Activated CD4-positive, CD25-positive, alpha-beta regulatory T cell (primary cell): Measurements from ENCODE around the gene SPATA22.
"Not testable (repeated sequence)": the region's sequence is repeated elsewhere in the genome, so short reads cannot be mapped to it uniquely, and the experiment has no call there.

Experiments used
- DNase-seq, 4 experiments: peaks; one replicate each; lab custom pipeline; 2025; lab: John Stamatoyannopoulos, UW

Gene SPATA22

DNA sequence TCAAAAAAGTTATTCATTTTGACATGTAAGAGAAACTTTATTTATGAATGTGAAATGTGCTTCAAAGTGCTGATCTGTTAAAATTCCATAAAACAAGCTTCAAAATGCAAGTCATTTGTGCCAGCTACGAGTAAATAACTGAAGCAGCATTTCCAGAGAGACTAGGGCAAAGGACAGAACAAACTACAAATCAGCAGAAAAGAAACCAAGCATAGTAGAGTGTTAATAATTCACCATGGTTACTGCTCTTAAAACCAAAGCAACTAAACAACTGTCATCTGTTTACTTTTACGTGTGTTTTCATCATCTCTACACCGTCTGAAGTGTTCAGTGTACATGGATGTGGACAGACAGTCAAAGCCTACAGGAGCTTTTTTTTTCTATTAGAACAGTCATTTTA is 2.6 kb upstream of the SPATA22 start:
- DNase-seq, result no peak

DNA sequence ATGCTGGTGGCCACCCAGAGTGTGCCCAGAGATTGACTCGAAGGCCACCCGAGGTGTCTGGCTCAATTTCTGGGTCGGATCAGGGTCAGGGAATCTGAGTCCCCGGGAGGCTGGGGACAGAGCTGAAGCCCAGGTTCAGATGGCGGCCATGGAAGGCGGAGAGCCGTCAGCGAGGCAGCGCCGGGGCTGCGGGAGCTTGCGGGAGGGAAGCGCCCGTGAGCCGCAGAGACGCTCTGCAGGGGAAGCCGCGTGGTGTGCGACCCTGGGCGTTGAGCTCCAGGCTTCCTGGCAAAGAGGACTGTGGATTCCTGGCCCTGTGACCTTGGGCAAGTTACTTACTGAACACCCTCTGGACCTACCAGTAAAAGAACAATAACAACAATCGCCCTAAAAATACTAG is 518 bp upstream of the SPATA22 start:
- DNase-seq, result no peak

DNA sequence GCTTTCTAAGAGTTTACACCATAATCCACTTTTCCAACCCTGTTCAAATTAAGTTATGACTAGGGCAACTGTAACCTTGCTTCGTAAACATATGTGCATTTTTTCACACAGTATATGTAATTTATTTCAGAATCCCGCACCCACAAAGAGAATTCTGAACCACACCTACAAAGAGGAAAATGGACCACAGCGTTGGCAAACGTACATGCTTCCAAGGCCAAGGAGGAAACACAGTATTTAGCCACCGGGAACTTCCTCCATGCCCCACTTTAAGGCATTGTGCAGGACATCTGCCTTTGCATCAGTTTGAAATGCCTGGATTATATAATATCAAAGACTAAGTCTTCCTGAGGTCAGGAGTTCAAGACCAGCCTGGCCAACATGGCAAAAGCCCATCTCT is 2.1 kb downstream of the SPATA22 start:
- no peak for DNase-seq

DNA sequence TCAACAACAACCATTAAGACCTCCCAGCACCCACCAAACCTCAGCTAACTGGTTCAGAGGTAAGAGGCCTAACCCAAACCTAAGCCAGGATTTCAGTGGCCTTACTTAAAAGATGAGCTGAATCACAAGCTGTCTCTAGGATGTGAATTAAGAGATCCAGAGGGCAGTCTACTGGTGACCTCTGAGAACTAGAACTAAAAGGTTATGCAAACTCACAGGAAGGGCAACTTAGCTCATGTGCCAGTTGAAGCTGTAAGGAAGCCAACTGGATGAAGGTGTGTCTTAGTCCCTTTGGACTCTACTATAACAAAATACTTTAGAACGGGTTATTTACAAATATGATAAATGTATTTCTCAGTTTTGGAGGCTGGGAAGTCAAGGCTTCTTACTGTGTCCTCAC is 5.3 kb downstream of the SPATA22 start:
- DNase-seq, result not testable (repeated sequence)

DNA sequence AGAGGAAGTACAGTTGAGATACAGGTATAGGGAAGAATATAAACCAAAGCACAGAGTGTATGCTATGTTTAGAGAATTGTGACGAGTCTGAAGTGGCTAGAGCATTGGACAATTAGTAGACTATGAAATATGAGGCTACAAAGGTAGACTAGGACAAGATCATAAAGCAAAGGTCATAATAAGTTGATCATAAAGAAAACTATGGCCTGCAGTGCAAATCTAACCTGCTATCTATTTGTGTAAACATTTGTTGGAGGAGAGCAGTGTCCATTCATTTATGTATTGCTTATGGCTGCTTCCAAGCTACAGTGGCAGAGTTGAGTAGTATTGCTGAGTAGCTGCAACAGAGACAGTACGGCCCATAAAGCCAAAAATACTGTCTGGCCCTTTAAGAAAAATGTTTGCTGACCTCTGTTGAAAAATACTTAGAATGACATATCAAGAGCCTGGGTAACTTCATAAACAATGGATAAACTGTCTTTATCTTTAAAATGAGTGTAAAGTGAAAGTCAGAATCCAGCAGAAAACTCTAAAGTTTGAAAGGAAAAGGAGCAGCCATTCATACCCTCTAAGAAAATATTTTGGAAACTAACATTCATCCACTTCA is 23.5 kb downstream of the SPATA22 start:
- no peak for DNase-seq

DNA sequence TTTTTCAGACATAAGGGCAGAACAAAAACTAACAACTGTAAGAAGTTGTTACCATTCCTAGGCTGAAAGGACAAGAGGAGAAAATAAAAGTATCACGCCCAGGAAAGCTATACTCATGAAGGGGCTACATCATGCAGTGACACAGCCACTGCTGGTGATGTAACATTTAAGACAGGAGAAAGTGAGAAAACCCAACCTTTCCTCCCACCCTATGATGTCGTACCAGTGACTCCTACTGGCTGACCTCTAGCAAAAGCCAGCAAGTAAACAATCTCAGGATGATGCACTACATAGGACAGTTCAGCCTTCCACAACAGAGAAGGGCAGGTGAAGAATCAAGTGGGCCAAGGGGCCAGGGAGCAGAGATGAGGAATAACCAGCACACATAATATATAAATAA is 24.0 kb downstream of the SPATA22 start:
- no peak for DNase-seq

DNA sequence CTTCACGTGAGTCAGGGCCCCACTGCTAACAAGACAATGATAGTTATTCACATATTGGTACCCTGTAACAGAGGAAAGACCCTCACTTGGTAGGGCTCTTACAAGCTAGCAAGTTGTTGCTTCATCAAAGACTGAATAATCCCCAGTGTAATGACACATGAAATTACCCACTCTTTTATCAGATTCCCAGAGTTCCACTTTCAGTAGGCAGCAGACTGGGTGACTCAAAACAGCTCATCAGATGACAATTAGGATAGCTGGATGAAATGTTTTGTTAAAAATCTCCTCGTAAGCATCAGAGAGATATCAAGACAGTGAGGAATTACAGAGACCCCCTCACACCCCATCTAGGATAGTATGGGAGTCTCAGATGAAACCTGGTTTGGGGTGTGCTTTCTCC is 31.2 kb downstream of the SPATA22 start:
- DNase-seq, result no peak

DNA sequence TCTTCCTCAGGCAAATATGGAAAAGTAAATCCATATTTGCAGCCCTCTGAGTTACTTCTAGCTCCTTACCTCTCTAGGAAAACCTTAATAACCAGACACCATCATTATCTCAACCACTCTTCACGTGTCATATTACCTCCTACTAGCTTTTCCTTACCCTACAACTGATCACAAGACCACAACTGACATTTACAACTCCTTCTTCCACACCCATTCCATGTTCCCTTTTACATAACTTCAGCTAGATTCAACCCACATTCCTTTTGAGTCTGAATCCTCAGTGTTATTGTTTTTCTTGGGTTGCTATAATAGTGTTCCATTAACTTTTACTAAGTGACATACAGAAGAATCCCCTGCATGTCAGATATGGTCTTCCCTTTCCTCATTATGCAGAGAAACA is 33.3 kb downstream of the SPATA22 start:
- DNase-seq, result no peak

DNA sequence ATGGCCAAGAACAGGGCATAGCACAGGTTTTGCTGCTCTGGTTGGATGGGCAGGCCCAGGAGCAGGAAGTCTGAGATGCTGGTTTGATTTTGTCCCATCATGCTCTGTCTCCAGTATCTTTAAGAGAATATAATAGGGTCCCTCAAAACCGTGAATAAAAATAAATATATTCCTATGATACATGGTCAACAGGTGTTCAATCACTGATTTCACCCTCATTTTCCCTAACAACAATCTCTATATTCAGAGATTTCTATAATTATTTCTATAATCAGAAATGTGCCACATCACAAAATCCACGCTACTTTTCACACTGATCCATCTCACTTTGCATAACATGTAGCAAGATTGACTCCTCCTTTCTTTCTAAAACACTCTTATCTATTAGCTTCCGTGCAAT is 37.9 kb downstream of the SPATA22 start, which contains the start of gene OR1E2:
Gene OR1E2, minus strand, starts transcription at position 101 of the 400 bp plus-strand sequence. Its CDS starts 0 bp downstream, at position 101.
- no peak for DNase-seq

DNA sequence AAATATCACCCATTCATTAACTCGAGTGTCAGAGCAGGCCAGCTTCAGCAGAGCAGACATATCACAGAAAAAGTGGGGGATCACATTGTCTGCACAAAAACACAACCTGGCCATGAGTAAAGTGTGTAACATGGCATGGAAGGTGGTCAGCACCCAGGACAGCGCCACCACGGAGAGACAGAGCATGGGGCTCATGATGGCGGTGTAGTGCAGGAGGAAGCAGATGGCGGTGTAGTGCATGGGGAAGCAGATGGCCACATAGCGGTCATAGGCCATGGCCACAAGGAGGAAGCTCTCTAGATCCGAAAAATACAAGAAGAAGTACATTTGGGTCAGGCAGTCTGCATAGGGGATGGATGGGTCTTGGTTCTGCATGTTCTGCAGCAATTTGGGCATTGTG is 38.4 kb downstream of the SPATA22 start:
- not testable (repeated sequence) for DNase-seq

DNA sequence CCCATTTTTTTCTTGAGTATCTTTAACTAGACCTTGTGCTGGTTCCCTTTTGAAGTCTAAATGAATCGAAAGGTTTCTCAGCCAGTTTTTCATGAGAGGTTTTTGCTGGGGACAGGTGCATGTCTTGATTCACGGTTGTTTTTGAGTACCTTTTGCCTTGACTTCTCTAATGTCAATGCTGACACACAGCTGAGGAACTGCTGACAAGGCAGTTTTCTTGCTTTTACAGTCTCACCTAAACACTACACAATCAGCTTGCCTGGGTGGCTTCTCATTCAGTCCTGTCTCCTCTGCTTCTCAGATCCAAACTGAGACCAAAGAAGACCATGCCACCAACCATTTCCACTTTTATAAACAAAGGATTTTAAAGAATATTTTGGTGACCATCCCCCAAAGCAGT is 53.4 kb downstream of the SPATA22 start:
- no peak for DNase-seq

DNA sequence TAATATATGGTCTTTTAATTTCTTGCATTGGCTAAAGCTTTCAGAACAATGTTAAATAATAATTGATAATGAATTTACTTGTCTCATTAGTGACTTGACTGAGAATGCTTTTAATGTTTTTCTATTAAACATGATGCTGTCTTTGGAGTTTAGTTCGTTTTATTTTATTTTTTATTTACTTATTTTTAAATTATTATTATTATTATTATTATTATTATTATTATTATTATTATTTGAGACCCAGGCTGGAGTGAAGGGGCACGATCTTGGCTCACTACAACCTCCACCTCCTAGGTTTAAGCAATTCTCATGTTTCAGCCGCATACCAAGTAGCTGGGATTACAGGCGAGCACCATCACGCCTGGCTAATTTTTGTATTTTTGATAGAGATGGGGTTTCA is 56.0 kb downstream of the SPATA22 start:
- no peak for DNase-seq

DNA sequence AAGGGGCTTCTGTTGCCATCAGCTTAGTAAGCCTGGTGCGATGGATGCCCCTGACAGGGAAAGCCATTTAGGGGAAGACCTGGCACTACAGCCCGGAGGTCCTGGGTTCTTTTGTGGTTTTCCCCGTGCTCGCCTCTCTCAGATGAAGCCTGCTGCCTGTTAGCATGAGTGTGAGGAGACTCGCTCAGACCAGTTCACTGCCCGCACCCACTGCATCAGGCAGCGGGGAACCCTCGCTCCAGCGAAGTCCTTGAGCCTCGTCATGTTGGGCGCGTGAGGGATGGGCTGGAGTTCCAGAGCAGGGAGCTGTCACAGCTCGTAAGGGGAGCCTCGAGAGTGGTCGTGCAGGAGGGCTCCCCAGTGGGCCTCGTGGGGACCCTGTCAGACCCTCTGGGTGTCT is 59.4 kb downstream of the SPATA22 start:
- not testable (repeated sequence) for DNase-seq

DNA sequence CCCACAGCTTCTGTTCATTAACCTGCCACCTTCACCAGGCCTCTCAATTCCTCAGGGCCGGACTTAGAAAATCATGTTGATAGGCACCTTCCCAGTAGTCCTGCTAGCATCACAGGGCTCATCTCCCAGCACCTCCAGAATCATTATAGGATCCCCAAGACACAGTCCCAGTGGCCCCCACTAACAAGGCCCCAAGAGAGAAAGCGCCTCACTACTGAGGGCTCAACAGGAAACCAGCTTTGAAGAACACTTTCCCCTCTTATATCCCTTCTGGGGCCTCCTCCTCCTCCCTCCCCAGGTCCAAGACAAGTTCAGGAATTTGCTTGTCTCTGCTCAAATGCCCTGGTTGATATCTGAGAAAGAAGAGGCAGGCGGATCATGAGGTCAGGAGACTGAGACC is 60.5 kb downstream of the SPATA22 start, which contains the start of gene OR3A3:
Gene OR3A3, plus strand, starts transcription at position 301 of the 400 bp plus-strand sequence.
- no peak for DNase-seq

DNA sequence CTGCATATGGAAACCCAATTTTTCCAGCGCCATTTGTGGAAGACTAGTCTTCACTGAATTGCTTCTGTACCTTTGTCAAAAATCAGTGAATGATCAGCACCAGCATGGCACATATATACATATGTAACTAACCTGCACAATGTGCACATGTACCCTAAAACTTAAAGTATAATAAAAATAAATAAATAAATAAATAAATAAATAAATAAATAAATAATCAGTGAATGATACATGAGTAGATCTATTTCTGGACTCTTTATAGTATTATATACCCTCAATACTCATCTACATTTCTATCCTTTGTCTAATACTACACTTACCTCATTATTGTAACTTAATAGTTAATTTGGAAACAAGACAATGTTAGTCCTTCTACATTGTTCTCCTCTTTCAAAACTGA is 67.8 kb downstream of the SPATA22 start:
- DNase-seq, result not testable (repeated sequence)

DNA sequence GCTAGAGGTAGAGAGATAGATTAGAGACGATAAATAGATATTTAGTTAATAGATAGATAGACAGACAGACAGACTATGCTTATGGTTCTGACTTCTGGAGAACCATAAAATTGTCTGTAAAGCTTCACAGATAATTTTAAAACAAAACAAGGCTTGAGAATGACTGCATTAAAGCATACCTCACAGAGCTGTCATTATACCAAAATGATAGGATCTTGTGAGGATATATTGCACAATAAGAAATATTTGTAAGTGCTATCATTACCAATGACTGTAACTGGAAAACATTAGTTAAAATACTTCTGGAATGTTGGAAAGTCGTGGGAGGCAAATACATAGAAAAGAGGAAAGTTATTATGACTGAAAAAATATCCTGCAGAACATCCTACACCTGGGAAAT is 69.8 kb downstream of the SPATA22 start:
- no peak for DNase-seq

DNA sequence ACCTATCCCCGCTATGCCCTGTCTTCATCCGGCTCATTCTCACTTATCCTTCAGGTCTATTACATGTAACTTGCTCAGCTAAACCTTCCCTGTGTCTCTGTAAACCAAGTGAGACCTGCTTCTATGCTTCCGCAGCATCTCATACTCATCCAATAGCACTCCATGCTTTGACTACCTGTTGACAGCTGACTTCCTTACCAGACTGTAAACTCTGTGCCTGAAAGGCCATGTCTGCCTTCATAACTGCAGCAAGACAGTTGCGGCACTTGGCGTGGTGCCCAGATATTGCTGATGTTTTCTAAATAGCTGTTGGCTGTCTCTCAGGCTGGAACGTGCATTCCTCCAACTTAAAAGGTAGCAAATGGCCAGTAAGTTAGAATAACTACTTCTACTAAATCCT is 71.6 kb downstream of the SPATA22 start:
- no peak for DNase-seq

DNA sequence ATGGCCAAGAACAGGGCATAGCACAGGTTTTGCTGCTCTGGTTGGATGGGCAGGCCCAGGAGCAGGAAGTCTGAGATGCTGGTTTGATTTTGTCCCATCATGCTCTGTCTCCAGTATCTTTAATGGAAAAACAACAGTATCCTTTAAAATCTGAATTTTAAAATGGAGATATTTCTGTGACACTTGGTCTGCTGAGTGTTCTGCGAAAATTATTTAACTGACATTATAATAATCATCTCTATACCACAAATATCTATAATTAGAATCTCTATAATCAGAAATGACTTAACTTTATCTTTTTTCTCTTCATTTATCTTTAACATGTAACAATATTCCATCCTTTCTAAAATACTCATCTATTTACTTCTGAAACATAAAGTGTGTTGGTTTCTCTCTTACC is 73.3 kb downstream of the SPATA22 start, which contains the start of gene OR1E1:
Gene OR1E1, minus strand, starts transcription at position 101 of the 400 bp plus-strand sequence. Its CDS starts 0 bp downstream, at position 101.
- DNase-seq, result no peak

DNA sequence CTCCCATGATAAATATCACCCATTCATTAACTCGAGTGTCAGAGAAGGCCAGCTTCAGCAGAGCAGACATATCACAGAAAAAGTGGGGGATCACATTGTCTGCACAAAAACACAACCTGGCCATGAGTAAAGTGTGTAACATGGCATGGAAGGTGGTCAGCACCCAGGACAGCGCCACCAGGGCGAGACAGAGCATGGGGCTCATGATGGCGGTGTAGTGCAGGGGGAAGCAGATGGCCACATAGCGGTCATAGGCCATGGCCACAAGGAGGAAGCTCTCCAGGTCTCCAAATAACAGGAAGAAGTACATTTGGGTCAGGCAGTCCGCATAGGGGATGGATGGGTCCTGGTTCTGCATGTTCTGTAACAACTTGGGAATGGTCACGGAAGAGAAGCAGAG is 73.8 kb downstream of the SPATA22 start:
- DNase-seq, result not testable (repeated sequence)
